Neural progenitor cell (in vitro differentiated cells): Measurements from ENCODE around the gene CLIC4.

Source experiments
- CTCF ChIP-seq: fragments of 200-600 bp; sonication (generic); IDR thresholded peaks from 2 replicates; pipeline ENCODE4 v1.5.1; 2017; ENCODE audit warnings: antibody characterized with exemption, mild to moderate bottlenecking
- EZH2 ChIP-seq: fragments of 200-600 bp; sonication (generic); IDR thresholded peaks from 2 replicates; pipeline ENCODE4 v1.6.1; 2017; ENCODE audit warnings: antibody characterized with exemption, mild to moderate bottlenecking, moderate library complexity

DNA sequence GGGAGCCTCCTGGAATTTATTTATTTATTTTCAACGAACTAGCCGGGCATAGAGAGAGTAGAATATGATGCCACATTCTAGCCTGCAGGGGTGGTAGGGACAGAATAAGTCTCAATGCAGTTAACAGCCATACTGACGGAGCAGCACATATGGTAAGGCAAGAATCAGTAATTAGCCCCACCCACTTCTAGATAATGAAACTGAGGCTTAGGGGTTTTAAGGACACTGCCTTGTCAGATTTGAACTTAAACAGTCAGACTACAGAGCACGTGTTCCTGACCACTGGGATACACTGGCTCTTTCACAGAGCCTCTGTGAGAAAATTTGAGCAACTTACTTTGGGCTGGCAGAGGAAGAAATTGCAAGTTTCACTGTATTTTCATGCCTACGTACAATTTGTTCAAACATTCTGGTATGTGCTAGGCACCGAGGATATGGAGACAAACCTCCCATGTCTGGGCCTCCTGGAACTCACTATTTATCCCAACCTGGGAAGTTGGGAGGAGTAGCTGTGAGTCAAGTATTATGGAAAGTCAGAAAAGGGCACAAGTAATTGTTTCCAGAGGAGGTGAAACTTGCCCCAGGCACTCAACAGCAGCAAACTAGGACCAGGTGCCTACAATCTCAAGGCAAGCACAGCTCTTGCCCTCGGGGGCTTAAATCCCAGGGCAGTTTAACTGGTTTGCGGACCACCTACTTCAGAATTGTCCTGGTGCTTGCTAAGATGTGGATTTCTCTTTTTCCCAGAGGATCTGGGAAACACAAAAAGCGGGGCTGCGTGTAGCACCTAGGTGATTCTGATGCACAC is 1.6 kb upstream of the CLIC4 start:
- no peak for TF ChIP-seq CTCF
- no peak for TF ChIP-seq EZH2
